Stimulated activated memory B cell treated with anti-CD40 and anti-IgM and Interleukin-4, amounts not matched to agents 10 μg/mL and 1 μg/mL and 100 μg/mL, for 72 hours (primary cell): ENCODE results near the gene ABCC1.

Experiments used
- ATAC-seq: fragments of 150-1000 bp; cut with Tn5 transposase; 2 replicates; pipeline ENCODE4 v1.10.0; 2021
- H3K27ac Mint-ChIP-seq: one replicate; pipeline ENCODE4 v1.8.0; 2022; ENCODE audit warnings: mild to moderate bottlenecking, mixed read lengths
- H3K27me3 Mint-ChIP-seq: one replicate; pipeline ENCODE4 v1.8.0; 2022; ENCODE audit warnings: mixed read lengths
- H3K36me3 Mint-ChIP-seq: one replicate; pipeline ENCODE4 v1.8.0; 2022; ENCODE audit warnings: mixed read lengths
- H3K4me1 Mint-ChIP-seq: one replicate; pipeline ENCODE4 v1.8.0; 2022; ENCODE audit warnings: mixed read lengths
- H3K4me3 Mint-ChIP-seq: one replicate; pipeline ENCODE4 v1.8.0; 2022; ENCODE audit warnings: mild to moderate bottlenecking, moderate library complexity, mixed read lengths
- H3K9me3 Mint-ChIP-seq: one replicate; pipeline ENCODE4 v1.8.0; 2022; ENCODE audit warnings: mixed read lengths

ABCC1 gene

GRCh38 chr16:16010194-16010593 is 60.8 kb downstream of the ABCC1 start:
- Mint-ChIP-seq H3K27me3 (no peaks in the 10 kb centered on the region), H3K27ac (peak overlapping the region; percentile 99), H3K36me3 (peaks cover 63% of the 10 kb centered on the region), H3K9me3 (peaks cover 4% of the 10 kb centered on the region), H3K4me1 (peaks cover 40% of the 10 kb centered on the region), H3K4me3 (no peak overlapping the region)
- ATAC-seq = no peak

GRCh38 chr16:16012144-16012543 is 62.7 kb downstream of the ABCC1 start:
- no peak overlapping the region for H3K27ac Mint-ChIP-seq
- ATAC-seq = no peak
- H3K36me3 Mint-ChIP-seq = peaks cover 64% of the 10 kb centered on the region
- H3K27me3 Mint-ChIP-seq = no peaks in the 10 kb centered on the region
- peaks cover 32% of the 10 kb centered on the region for H3K4me1 Mint-ChIP-seq
- no peaks in the 10 kb centered on the region for H3K9me3 Mint-ChIP-seq
- no peak overlapping the region for H3K4me3 Mint-ChIP-seq

GRCh38 chr16:16013812-16014211 is 64.4 kb downstream of the ABCC1 start:
- no peaks in the 10 kb centered on the region for H3K9me3 Mint-ChIP-seq
- H3K27me3 Mint-ChIP-seq = no peaks in the 10 kb centered on the region
- H3K4me3 Mint-ChIP-seq = no peak overlapping the region
- peaks cover 81% of the 10 kb centered on the region for H3K36me3 Mint-ChIP-seq
- peak overlapping the region; percentile 41 for H3K27ac Mint-ChIP-seq
- peaks cover 21% of the 10 kb centered on the region for H3K4me1 Mint-ChIP-seq
- ATAC-seq = no peak

- H3K27me3 Mint-ChIP-seq = no peaks in the 10 kb centered on the region
- H3K36me3 Mint-ChIP-seq = peaks cover 80% of the 10 kb centered on the region
- H3K27ac Mint-ChIP-seq = no peak overlapping the region
- no peak for ATAC-seq
- peaks cover 14% of the 10 kb centered on the region for H3K4me1 Mint-ChIP-seq
- H3K9me3 Mint-ChIP-seq = no peaks in the 10 kb centered on the region
- H3K4me3 Mint-ChIP-seq = no peak overlapping the region
These were observed 65.2 kb downstream of the ABCC1 start for GRCh38 chr16:16014329-16015224.

GRCh38 chr16:16015849-16016248 is 66.4 kb downstream of the ABCC1 start:
- Mint-ChIP-seq H3K27ac (no peak overlapping the region), H3K9me3 (no peaks in the 10 kb centered on the region), H3K27me3 (no peaks in the 10 kb centered on the region), H3K36me3 (peaks cover 72% of the 10 kb centered on the region), H3K4me3 (no peak overlapping the region), H3K4me1 (peaks cover 11% of the 10 kb centered on the region)
- ATAC-seq = no peak

- no peak for ATAC-seq
- Mint-ChIP-seq H3K9me3 (no peaks in the 10 kb centered on the region), H3K4me1 (peaks cover 11% of the 10 kb centered on the region), H3K4me3 (no peak overlapping the region), H3K27ac (peak overlapping the region; percentile 25), H3K36me3 (peaks cover 66% of the 10 kb centered on the region), H3K27me3 (no peaks in the 10 kb centered on the region)
These were observed 67.1 kb downstream of the ABCC1 start for GRCh38 chr16:16016388-16016964.

GRCh38 chr16:16017812-16018211 is 68.4 kb downstream of the ABCC1 start:
- no peaks in the 10 kb centered on the region for H3K27me3 Mint-ChIP-seq
- no peaks in the 10 kb centered on the region for H3K9me3 Mint-ChIP-seq
- peaks cover 60% of the 10 kb centered on the region for H3K36me3 Mint-ChIP-seq
- no peak overlapping the region for H3K4me3 Mint-ChIP-seq
- peaks cover 20% of the 10 kb centered on the region for H3K4me1 Mint-ChIP-seq
- H3K27ac Mint-ChIP-seq = no peak overlapping the region
- ATAC-seq = no peak

GRCh38 chr16:16018705-16019104 is 69.3 kb downstream of the ABCC1 start:
- Mint-ChIP-seq H3K9me3 (no peaks in the 10 kb centered on the region), H3K4me3 (no peak overlapping the region), H3K27me3 (no peaks in the 10 kb centered on the region), H3K4me1 (peaks cover 26% of the 10 kb centered on the region), H3K36me3 (peaks cover 61% of the 10 kb centered on the region), H3K27ac (no peak overlapping the region)
- ATAC-seq = no peak

- Mint-ChIP-seq H3K27me3 (no peaks in the 10 kb centered on the region), H3K36me3 (peaks cover 64% of the 10 kb centered on the region), H3K4me1 (peaks cover 32% of the 10 kb centered on the region), H3K9me3 (no peaks in the 10 kb centered on the region), H3K27ac (no peak overlapping the region), H3K4me3 (no peak overlapping the region)
- ATAC-seq = no peak
These were observed 70.1 kb downstream of the ABCC1 start for GRCh38 chr16:16019488-16019887.

- H3K36me3 Mint-ChIP-seq = peaks cover 64% of the 10 kb centered on the region
- no peaks in the 10 kb centered on the region for H3K9me3 Mint-ChIP-seq
- peaks cover 40% of the 10 kb centered on the region for H3K4me1 Mint-ChIP-seq
- ATAC-seq = no peak
- H3K27ac Mint-ChIP-seq = no peak overlapping the region
- H3K4me3 Mint-ChIP-seq = no peak overlapping the region
- no peaks in the 10 kb centered on the region for H3K27me3 Mint-ChIP-seq
These were observed 70.9 kb downstream of the ABCC1 start for GRCh38 chr16:16020291-16020690.

GRCh38 chr16:16021020-16021419 is 71.6 kb downstream of the ABCC1 start:
- no peak for ATAC-seq
- Mint-ChIP-seq H3K27me3 (no peaks in the 10 kb centered on the region), H3K4me3 (no peak overlapping the region), H3K36me3 (peaks cover 64% of the 10 kb centered on the region), H3K4me1 (peaks cover 46% of the 10 kb centered on the region), H3K9me3 (no peaks in the 10 kb centered on the region), H3K27ac (no peak overlapping the region)

- Mint-ChIP-seq H3K4me1 (peaks cover 48% of the 10 kb centered on the region), H3K27me3 (no peaks in the 10 kb centered on the region), H3K36me3 (peaks cover 58% of the 10 kb centered on the region), H3K9me3 (no peaks in the 10 kb centered on the region), H3K4me3 (no peak overlapping the region), H3K27ac (no peak overlapping the region)
- no peak for ATAC-seq
These were observed 72.2 kb downstream of the ABCC1 start for GRCh38 chr16:16021646-16021987.

GRCh38 chr16:16021988-16022682 is 72.7 kb downstream of the ABCC1 start:
- no peak for ATAC-seq
- peak overlapping the region; percentile 59 for H3K27ac Mint-ChIP-seq
- H3K4me1 Mint-ChIP-seq = peaks cover 48% of the 10 kb centered on the region
- H3K4me3 Mint-ChIP-seq = no peak overlapping the region
- H3K9me3 Mint-ChIP-seq = no peaks in the 10 kb centered on the region
- H3K27me3 Mint-ChIP-seq = no peaks in the 10 kb centered on the region
- peaks cover 56% of the 10 kb centered on the region for H3K36me3 Mint-ChIP-seq

GRCh38 chr16:16022683-16023064 is 73.3 kb downstream of the ABCC1 start:
- no peak for ATAC-seq
- Mint-ChIP-seq H3K27me3 (no peaks in the 10 kb centered on the region), H3K4me1 (peaks cover 48% of the 10 kb centered on the region), H3K27ac (peak overlapping the region; percentile 59), H3K9me3 (no peaks in the 10 kb centered on the region), H3K4me3 (no peak overlapping the region), H3K36me3 (peaks cover 51% of the 10 kb centered on the region)

- H3K4me3 Mint-ChIP-seq = no peak overlapping the region
- no peaks in the 10 kb centered on the region for H3K9me3 Mint-ChIP-seq
- peaks cover 50% of the 10 kb centered on the region for H3K36me3 Mint-ChIP-seq
- peaks cover 42% of the 10 kb centered on the region for H3K4me1 Mint-ChIP-seq
- H3K27me3 Mint-ChIP-seq = no peaks in the 10 kb centered on the region
- H3K27ac Mint-ChIP-seq = peak overlapping the region; percentile 59
- ATAC-seq = peak; percentile 92
These were observed 76.0 kb downstream of the ABCC1 start for GRCh38 chr16:16025214-16025968.
